ENCODE data around the gene ADRB1.

DNA sequence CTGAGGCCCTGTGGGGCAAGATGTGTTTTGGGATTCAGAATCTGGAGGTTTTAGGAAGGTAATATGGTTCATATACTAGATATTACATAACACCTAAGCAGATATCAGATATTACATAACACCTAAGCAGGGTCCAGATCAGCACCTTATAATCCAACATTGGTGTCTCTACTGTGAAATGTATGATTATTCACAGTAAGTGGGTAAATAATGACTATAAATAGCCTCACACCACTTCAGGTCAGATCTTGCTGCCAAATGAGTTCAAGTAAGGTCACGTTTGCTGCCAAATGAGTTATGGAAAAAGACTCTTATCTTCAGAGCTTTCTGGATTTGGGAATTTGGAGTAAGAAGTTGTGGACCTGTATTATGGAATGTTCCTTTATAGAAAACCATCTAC is 14.6 kb downstream of the ADRB1 start:
- TF ChIP-seq, protein P1, sequence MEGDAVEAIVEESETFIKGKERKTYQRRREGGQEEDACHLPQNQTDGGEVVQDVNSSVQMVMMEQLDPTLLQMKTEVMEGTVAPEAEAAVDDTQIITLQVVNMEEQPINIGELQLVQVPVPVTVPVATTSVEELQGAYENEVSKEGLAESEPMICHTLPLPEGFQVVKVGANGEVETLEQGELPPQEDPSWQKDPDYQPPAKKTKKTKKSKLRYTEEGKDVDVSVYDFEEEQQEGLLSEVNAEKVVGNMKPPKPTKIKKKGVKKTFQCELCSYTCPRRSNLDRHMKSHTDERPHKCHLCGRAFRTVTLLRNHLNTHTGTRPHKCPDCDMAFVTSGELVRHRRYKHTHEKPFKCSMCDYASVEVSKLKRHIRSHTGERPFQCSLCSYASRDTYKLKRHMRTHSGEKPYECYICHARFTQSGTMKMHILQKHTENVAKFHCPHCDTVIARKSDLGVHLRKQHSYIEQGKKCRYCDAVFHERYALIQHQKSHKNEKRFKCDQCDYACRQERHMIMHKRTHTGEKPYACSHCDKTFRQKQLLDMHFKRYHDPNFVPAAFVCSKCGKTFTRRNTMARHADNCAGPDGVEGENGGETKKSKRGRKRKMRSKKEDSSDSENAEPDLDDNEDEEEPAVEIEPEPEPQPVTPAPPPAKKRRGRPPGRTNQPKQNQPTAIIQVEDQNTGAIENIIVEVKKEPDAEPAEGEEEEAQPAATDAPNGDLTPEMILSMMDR (conservative IDR thresholded peaks at IDR 0.05; ENCODE audit: low read depth, low read length), result no peak
- TF ChIP-seq EZH2 (IDR thresholded peaks at IDR 0.05; ENCODE audit: low read length, unreplicated experiment), result no peak
